ENCODE measurements around the gene KRTAP4-3.
"Not testable (repeated sequence)": the region's sequence is repeated elsewhere in the genome, so short reads cannot be mapped to it uniquely, and the experiment has no call there.

DNA sequence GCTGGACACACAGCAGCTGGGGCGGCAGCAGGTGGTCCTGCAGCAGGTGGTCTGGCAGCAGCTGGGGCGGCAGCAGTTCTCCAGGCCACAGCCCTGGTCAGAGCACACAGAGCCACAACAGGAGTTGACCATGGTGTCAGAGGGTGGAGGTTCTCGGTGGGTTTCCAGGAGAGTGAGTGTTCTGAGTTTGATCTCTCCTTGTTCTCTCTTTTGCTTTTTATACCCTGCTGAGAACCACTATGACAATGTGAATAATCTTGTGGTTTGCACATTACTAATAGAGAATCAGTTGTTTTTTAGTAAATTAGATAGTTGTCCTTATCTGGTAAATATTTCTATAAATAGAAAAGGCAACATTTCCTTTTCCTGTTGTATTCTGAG, 44.0 kb downstream of the KRTAP4-3 start, which contains the start of gene KRTAP4-12:
- TF ChIP-seq, protein P1, sequence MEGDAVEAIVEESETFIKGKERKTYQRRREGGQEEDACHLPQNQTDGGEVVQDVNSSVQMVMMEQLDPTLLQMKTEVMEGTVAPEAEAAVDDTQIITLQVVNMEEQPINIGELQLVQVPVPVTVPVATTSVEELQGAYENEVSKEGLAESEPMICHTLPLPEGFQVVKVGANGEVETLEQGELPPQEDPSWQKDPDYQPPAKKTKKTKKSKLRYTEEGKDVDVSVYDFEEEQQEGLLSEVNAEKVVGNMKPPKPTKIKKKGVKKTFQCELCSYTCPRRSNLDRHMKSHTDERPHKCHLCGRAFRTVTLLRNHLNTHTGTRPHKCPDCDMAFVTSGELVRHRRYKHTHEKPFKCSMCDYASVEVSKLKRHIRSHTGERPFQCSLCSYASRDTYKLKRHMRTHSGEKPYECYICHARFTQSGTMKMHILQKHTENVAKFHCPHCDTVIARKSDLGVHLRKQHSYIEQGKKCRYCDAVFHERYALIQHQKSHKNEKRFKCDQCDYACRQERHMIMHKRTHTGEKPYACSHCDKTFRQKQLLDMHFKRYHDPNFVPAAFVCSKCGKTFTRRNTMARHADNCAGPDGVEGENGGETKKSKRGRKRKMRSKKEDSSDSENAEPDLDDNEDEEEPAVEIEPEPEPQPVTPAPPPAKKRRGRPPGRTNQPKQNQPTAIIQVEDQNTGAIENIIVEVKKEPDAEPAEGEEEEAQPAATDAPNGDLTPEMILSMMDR (tag by site-specific recombination; IDR thresholded peaks at IDR 0.05): not testable (repeated sequence)
- not testable (repeated sequence) for TF ChIP-seq IKZF3 (tag by site-specific recombination; IDR thresholded peaks at IDR 0.05); ZNF624 (tag by site-specific recombination; IDR thresholded peaks at IDR 0.05); ZNF501 (tag by site-specific recombination; IDR thresholded peaks at IDR 0.05); ZNF121 (tag by site-specific recombination; IDR thresholded peaks at IDR 0.05); ZNF777 (tag by site-specific recombination; IDR thresholded peaks at IDR 0.05; ENCODE audit: borderline replicate concordance); ZNF138 (tag by site-specific recombination; IDR thresholded peaks at IDR 0.05; ENCODE audit: borderline replicate concordance); ZNF610 (tag by site-specific recombination; IDR thresholded peaks at IDR 0.05; ENCODE audit: borderline replicate concordance)
- TF ChIP-seq, protein P2, sequence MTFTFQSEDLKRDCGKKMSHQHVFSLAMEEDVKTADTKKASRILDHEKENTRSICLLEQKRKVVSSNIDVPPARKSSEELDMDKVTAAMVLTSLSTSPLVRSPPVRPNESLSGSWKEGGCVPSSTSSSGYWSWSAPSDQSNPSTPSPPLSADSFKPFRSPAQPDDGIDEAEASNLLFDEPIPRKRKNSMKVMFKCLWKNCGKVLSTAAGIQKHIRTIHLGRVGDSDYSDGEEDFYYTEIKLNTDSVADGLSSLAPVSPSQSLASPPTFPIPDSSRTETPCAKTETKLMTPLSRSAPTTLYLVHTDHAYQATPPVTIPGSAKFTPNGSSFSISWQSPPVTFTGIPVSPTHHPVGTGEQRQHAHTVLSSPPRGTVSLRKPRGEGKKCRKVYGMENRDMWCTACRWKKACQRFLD (tag by site-specific recombination; IDR thresholded peaks at IDR 0.05): not testable (repeated sequence)
- TF ChIP-seq, protein P3, sequence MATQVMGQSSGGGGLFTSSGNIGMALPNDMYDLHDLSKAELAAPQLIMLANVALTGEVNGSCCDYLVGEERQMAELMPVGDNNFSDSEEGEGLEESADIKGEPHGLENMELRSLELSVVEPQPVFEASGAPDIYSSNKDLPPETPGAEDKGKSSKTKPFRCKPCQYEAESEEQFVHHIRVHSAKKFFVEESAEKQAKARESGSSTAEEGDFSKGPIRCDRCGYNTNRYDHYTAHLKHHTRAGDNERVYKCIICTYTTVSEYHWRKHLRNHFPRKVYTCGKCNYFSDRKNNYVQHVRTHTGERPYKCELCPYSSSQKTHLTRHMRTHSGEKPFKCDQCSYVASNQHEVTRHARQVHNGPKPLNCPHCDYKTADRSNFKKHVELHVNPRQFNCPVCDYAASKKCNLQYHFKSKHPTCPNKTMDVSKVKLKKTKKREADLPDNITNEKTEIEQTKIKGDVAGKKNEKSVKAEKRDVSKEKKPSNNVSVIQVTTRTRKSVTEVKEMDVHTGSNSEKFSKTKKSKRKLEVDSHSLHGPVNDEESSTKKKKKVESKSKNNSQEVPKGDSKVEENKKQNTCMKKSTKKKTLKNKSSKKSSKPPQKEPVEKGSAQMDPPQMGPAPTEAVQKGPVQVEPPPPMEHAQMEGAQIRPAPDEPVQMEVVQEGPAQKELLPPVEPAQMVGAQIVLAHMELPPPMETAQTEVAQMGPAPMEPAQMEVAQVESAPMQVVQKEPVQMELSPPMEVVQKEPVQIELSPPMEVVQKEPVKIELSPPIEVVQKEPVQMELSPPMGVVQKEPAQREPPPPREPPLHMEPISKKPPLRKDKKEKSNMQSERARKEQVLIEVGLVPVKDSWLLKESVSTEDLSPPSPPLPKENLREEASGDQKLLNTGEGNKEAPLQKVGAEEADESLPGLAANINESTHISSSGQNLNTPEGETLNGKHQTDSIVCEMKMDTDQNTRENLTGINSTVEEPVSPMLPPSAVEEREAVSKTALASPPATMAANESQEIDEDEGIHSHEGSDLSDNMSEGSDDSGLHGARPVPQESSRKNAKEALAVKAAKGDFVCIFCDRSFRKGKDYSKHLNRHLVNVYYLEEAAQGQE (tag by site-specific recombination; IDR thresholded peaks at IDR 0.05): not testable (repeated sequence)
